Gastrocnemius medialis (tissue), 4 donors: ENCODE measurements around the gene PSMC5. TPM values are rescaled to one million over a fixed set of nuclear protein-coding genes. Genes with fewer than 3 reads are reported as not detected.
"Not testable (repeated sequence)": the region's sequence is repeated elsewhere in the genome, so short reads cannot be mapped to it uniquely, and the experiment has no call there.

Experiments
- ATAC-seq, 2 donors: fragments of 150-250 bp; one replicate each; pipeline ENCODE4 v1.9.1; 2016
- DNase-seq, 2 donors: peaks; one replicate each; pipeline ENCODE4 v3.0.0-alpha.2; 2019
- H3K27ac ChIP-seq, 4 donors: fragments of 200-600 bp; sonication (generic); 1 replicate in 1 of 4; 2 replicates in 3 of 4; pipeline ENCODE4 v1.5.1; 2016 to 2018; ENCODE audit warnings: mild to moderate bottlenecking in 2 of 4, moderate library complexity in 1 of 4
- H3K27me3 ChIP-seq, 3 donors: fragments of 200-600 bp; sonication (generic) in 2 of 3; 1 replicate in 1 of 3; 2 replicates in 2 of 3; pipeline versions ENCODE4 v1.5.1 to v1.6.0; 2016 to 2019; ENCODE audit warnings: mild to moderate bottlenecking in 1 of 3, moderate library complexity in 1 of 3
- H3K36me3 ChIP-seq, 2 donors: fragments of 200-600 bp; sonication (generic) in 1 of 2; one replicate each; pipeline ENCODE4 v1.5.1; 2017 to 2018
- H3K4me1 ChIP-seq, 2 donors: fragments of 200-600 bp; sonication (generic) in 1 of 2; one replicate each; pipeline ENCODE4 v1.5.1; 2016 to 2017; ENCODE audit warnings: mild to moderate bottlenecking in 2 of 2
- H3K4me3 ChIP-seq, 4 donors: fragments of 200-600 bp; sonication (generic) in 3 of 4; 1 replicate in 1 of 4; 2 replicates in 3 of 4; pipeline ENCODE4 v1.5.1; 2016 to 2019; ENCODE audit warnings: mild to moderate bottlenecking in 2 of 4
- H3K9me3 ChIP-seq, 3 donors: fragments of 200-600 bp; sonication (generic) in 2 of 3; 1 replicate in 1 of 3; 2 replicates in 2 of 3; pipeline ENCODE4 v1.5.1; 2016 to 2019
- CTCF ChIP-seq, 5 experiments: fragments of 450-650 bp in 3 of 5; fragments of 200-600 bp in 2 of 5; sonication (generic) in 2 of 5; IDR thresholded peaks in 4 of 5; conservative IDR thresholded peaks in 1 of 5; 1 replicate in 4 of 5; 2 replicates in 1 of 5; pipeline ENCODE4 v1.5.1; 2016 to 2019; ENCODE audit warnings: antibody characterized with exemption in 5 of 5, mild to moderate bottlenecking in 3 of 5, moderate library complexity in 3 of 5
- POLR2A ChIP-seq, 2 donors: fragments of 450-650 bp; IDR thresholded peaks; one replicate each; pipeline ENCODE4 v1.6.1; 2017; ENCODE audit warnings: antibody characterized with exemption in 2 of 2, mild to moderate bottlenecking in 2 of 2, moderate library complexity in 2 of 2
- in situ Hi-C, 4 donors: fragments of 200-750 bp; cut with MboI; loops; one replicate each; pipeline versions ENCODE4 v1.15.0 to v1.8.0; 2017; ENCODE audit warnings: low sequenced_read_pairs in 4 of 4
- intact Hi-C: fragments of 100-400 bp; cut with DNase I; formaldehyde crosslinking; loops from one replicate; pipeline ENCODE4 v1.15.1; 2023; ENCODE audit warnings: low total_unique reads
- total RNA-seq, 4 donors: library from RNA; depleted of rRNA; stranded (reverse); fragments of >200 nt; gene quantifications; one replicate each; pipeline versions ENCODE4 v1.1.0 to v1.2.3, GENCODE V29; 2016

PSMC5 gene
- total RNA-seq, 4 donors from 2014 or later, result 103 to 153 (median 123) TPM

DNA sequence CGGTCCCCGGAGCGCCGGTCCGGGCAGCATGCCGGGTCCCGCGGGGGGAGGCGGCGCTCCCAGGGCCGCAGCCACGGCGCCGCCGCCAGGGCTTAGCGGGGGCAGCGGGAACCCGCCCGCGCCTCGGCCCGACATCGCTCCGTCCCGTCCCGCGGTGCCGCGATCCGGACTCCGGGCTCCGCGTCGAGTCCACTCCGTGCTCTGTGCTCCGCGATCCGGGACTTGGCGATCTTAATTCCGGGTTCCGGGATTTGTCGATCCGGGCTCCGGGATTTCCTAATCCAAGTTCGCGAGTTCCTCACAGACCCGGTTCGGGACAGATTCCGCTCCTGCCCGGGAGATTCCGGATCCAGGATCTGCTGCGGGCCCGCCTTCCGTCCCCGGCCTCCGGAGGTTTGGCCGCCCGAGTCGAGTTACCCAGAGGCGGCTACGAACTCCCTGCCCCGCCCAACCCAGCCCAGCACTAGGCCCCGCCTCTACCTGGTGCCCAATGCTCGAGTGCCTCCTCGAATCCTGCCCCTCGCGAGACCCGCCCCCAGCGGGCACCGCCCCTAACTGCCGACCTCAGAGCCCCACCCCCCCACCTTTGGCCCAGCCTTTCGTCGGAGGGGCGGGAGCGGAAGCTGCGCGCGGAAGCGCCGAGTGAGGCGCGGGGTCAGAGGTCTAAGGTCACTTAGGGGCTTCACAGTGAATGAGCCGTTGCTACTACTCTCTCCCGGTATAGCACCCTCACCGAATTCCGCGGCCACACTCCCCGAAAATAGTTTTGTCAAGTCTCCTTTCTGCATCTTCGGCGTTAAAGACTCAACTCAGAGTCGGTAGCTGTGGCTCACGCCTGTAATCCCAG is 15.5 kb downstream of the PSMC5 start, which contains the start of gene SMARCD2:
TSS of gene SMARCD2 (minus strand) at position 146 of the 847 bp plus-strand sequence. CDS start at position 135, 11 bp downstream.
- intact Hi-C loops (loop anchor here (1.0 to 10.0 kb wide), 7 partner anchors 15 to 1778 kb away; partner anchors contain the start of genes CCDC47, CEP95, DDX5 and FTSJ3), in situ Hi-C loops (loop anchor here in 2 of 4 donors (25.0 kb wide), 2 partner anchors 405 to 670 kb away; partner anchors contain the start of genes CEP95 (in 1 of the 2), CYB561 (in 1 of the 2) and DDX5 (in 1 of the 2))
- ATAC-seq, result peak; percentile 67 to 68
- DNase-seq, result peak; percentile 99
- Histone ChIP-seq H3K4me3 (peak within 1 kb of the TSS; percentile 77 to 96 (median 91)), H3K36me3 (no peaks in the 10 kb centered on the region), H3K4me1 (peaks cover 42 to 45% of the 10 kb centered on the region in 2 donors), H3K27me3 (no peaks in the 10 kb centered on the region), H3K9me3 (no peaks in the 10 kb centered on the region), H3K27ac (peak within 1 kb of the TSS; percentile 96 to 99 (median 96))
- peak; percentile 80 to 82 for TF ChIP-seq POLR2A (IDR thresholded peaks at IDR 0.05)
- peak in 3 of 5 experiments; percentile 23 to 54 (median 47) for TF ChIP-seq CTCF (IDR thresholded peaks at IDR 0.05 in 4 of 5, conservative IDR thresholded peaks at IDR 0.05 in 1 of 5)

- Histone ChIP-seq H3K4me1 (peaks cover 36 to 39% of the 10 kb centered on the region in 2 donors), H3K27ac (peak overlapping the region; percentile 96 to 99 (median 96)), H3K4me3 (peak overlapping the region; percentile 63 to 94 (median 76))
- ATAC-seq, H3K27me3 ChIP-seq, H3K36me3 ChIP-seq, DNase-seq, H3K9me3 ChIP-seq: not testable (repeated sequence)
- intact Hi-C loops, result loop anchor here (1.0 to 10.0 kb wide), 7 partner anchors 16 to 1779 kb away; partner anchors contain the start of genes CCDC47, CEP95, DDX5 and FTSJ3
- in situ Hi-C loops, result loop anchor here in 2 of 4 donors (25.0 kb wide), 2 partner anchors 406 to 669 kb away; partner anchors contain the start of genes CEP95 (in 1 of the 2), CYB561 (in 1 of the 2) and DDX5 (in 1 of the 2)
Measured at GRCh38 chr17:63843387-63843888, 16.2 kb downstream of the PSMC5 start.

- DNase-seq (no peak), ATAC-seq (no peak)
- intact Hi-C loops (loop anchor here (1.0 to 10.0 kb wide), 7 partner anchors 17 to 1779 kb away; partner anchors contain the start of genes CCDC47, CEP95, DDX5 and FTSJ3), in situ Hi-C loops (loop anchor here in 2 of 4 donors (25.0 kb wide), 2 partner anchors 407 to 668 kb away; partner anchors contain the start of genes CEP95 (in 1 of the 2), CYB561 (in 1 of the 2) and DDX5 (in 1 of the 2))
- no peaks in the 10 kb centered on the region for H3K9me3 ChIP-seq
- peak overlapping the region; percentile 63 to 94 (median 76) for H3K4me3 ChIP-seq
- TF ChIP-seq POLR2A (IDR thresholded peaks at IDR 0.05) (no peak), CTCF (IDR thresholded peaks at IDR 0.05 in 4 of 5, conservative IDR thresholded peaks at IDR 0.05 in 1 of 5) (no peak)
- H3K27me3 ChIP-seq, result no peaks in the 10 kb centered on the region
- H3K36me3 ChIP-seq, result no peaks in the 10 kb centered on the region
- H3K27ac ChIP-seq, result peak overlapping the region; percentile 96 to 99 (median 96)
- peaks cover 30 to 37% of the 10 kb centered on the region in 2 donors for H3K4me1 ChIP-seq
Measured at GRCh38 chr17:63843910-63844677, 16.9 kb downstream of the PSMC5 start.

GRCh38 chr17:63845509-63845908 is 18.3 kb downstream of the PSMC5 start:
- Histone ChIP-seq H3K36me3 (no peaks in the 10 kb centered on the region), H3K4me1 (peaks cover 19 to 23% of the 10 kb centered on the region in 2 donors), H3K4me3 (no peak overlapping the region), H3K9me3 (no peaks in the 10 kb centered on the region), H3K27ac (no peak overlapping the region), H3K27me3 (no peaks in the 10 kb centered on the region)
- intact Hi-C loops (loop anchor here (10.0 kb wide), 1 partner anchor 1781 kb away; the partner anchor contains the start of gene MED13), in situ Hi-C loops (loop anchor here in 2 of 4 donors (25.0 kb wide), 2 partner anchors 408 to 667 kb away; partner anchors contain the start of genes CEP95 (in 1 of the 2), CYB561 (in 1 of the 2) and DDX5 (in 1 of the 2))
- ATAC-seq (no peak), DNase-seq (no peak)
- TF ChIP-seq CTCF (IDR thresholded peaks at IDR 0.05 in 4 of 5, conservative IDR thresholded peaks at IDR 0.05 in 1 of 5), result no peak
